ENCODE data around the gene ZNF226.
"Not testable (repeated sequence)": the region's sequence is repeated elsewhere in the genome, so short reads cannot be mapped to it uniquely, and the experiment has no call there.

Gene ZNF226

GRCh38 chr19:44212250-44212865 is 47.5 kb downstream of the ZNF226 start, which contains the start of gene ZNF227:
Gene ZNF227, plus strand, starts transcription at chr19:44212532. Its CDS starts 5,261 bp downstream, at chr19:44217793.
- peak; percentile 79 for DNase-seq (ENCODE audit: low spot score)

GRCh38 chr19:44212866-44213346 is 48.0 kb downstream of the ZNF226 start:
- DNase-seq (ENCODE audit: low spot score), result no peak

- not testable (repeated sequence) for DNase-seq (ENCODE audit: low spot score)
Measured at GRCh38 chr19:44219926-44220325, 55.0 kb downstream of the ZNF226 start.

GRCh38 chr19:44220761-44221160 is 55.9 kb downstream of the ZNF226 start:
- DNase-seq (ENCODE audit: low spot score), result not testable (repeated sequence)

GRCh38 chr19:44221291-44221690 is 56.4 kb downstream of the ZNF226 start:
- DNase-seq (ENCODE audit: low spot score), result not testable (repeated sequence)

All from NAMALWA (cell line).